Colonic mucosa (tissue), 4 donors: ENCODE data around the gene HIVEP3. TPM values are rescaled to one million over a fixed set of nuclear protein-coding genes. Genes with fewer than 3 reads are reported as not detected.

Experiments used
- DNase-seq: peaks from one replicate; pipeline ENCODE4 v3.0.0-alpha.2; 2020
- H3K27ac ChIP-seq: fragments of 200-600 bp; one replicate; pipeline ENCODE4 v1.8.0; 2021
- H3K27me3 ChIP-seq: fragments of 200-600 bp; one replicate; pipeline ENCODE4 v1.8.0; 2021
- H3K36me3 ChIP-seq: fragments of 200-600 bp; one replicate; pipeline ENCODE4 v1.8.0; 2021
- H3K4me1 ChIP-seq: fragments of 200-600 bp; one replicate; pipeline ENCODE4 v1.8.0; 2021; ENCODE audit warnings: mild to moderate bottlenecking
- H3K4me3 ChIP-seq: fragments of 200-600 bp; one replicate; pipeline ENCODE4 v1.8.0; 2021
- H3K9ac ChIP-seq, 2 donors: one replicate each; pipeline ENCODE4 v1.7.0; 2013; ENCODE audit warnings: control low read depth in 2 of 2, low read depth in 2 of 2, low read length in 2 of 2
- H3K9me3 ChIP-seq: fragments of 200-600 bp; one replicate; pipeline ENCODE4 v1.8.0; 2021
- CTCF ChIP-seq: fragments of 200-600 bp; IDR thresholded peaks from one replicate; pipeline ENCODE4 v1.8.0; 2022; ENCODE audit warnings: antibody characterized with exemption, mild to moderate bottlenecking
- intact Hi-C: fragments of 100-400 bp; cut with DNase I; formaldehyde crosslinking; loops from one replicate; pipeline ENCODE4 v1.14.1; 2022
- total RNA-seq, 2 donors: library from RNA; stranded (reverse); fragmentation: NEBNext Ultra II Directional in 1 of 2; extraction: Animal tissue kit (Norgen Biotek cat#: 25700) in 1 of 2; gene quantifications; one replicate each; pipeline ENCODE4 v1.2.1, GENCODE V29; 2021
- donor health status: healthy.
- donor health status: DM: no; HTN: no; CAD: no.
- donor health status: DM: no; HTN: no; CAD: no.

Gene HIVEP3
- total RNA-seq, 2 donors from 2014 or later = 1.9 to 3.3 TPM

GRCh38 chr1:41607808-41608207 lies 310.9 kb downstream of the HIVEP3 start:
- H3K27ac ChIP-seq = no peak overlapping the region
- no peaks in the 10 kb centered on the region for H3K4me1 ChIP-seq
- no peak for DNase-seq
- H3K27me3 ChIP-seq = no peaks in the 10 kb centered on the region
- no peaks in the 10 kb centered on the region for H3K9me3 ChIP-seq
- intact Hi-C loops = no loop called here
- no peak overlapping the region for H3K4me3 ChIP-seq
- no peaks in the 10 kb centered on the region for H3K36me3 ChIP-seq
- TF ChIP-seq CTCF = no peak
- no peak overlapping the region for H3K9ac ChIP-seq

GRCh38 chr1:41599912-41600311 lies 318.8 kb downstream of the HIVEP3 start:
- no peak for TF ChIP-seq CTCF
- H3K9me3 ChIP-seq = no peaks in the 10 kb centered on the region

GRCh38 chr1:41598325-41598724 lies 320.4 kb downstream of the HIVEP3 start:
- Histone ChIP-seq H3K4me1 (no peaks in the 10 kb centered on the region), H3K27me3 (no peaks in the 10 kb centered on the region), H3K9me3 (no peaks in the 10 kb centered on the region), H3K9ac (no peak overlapping the region), H3K4me3 (no peak overlapping the region), H3K27ac (no peak overlapping the region), H3K36me3 (no peaks in the 10 kb centered on the region)
- no peak for TF ChIP-seq CTCF
- no peak for DNase-seq
- intact Hi-C loops = no loop called here

More at GRCh38 chr1:41599912-41600311, 318.8 kb downstream of the HIVEP3 start:
- H3K4me3 ChIP-seq = no peak overlapping the region
- intact Hi-C loops = no loop called here
- H3K27ac ChIP-seq = no peak overlapping the region
- H3K9ac ChIP-seq = no peak overlapping the region
- no peaks in the 10 kb centered on the region for H3K36me3 ChIP-seq
- DNase-seq = no peak
- H3K27me3 ChIP-seq = no peaks in the 10 kb centered on the region
- H3K4me1 ChIP-seq = no peaks in the 10 kb centered on the region

- H3K4me3 ChIP-seq = no peak overlapping the region
- DNase-seq = no peak
- no peaks in the 10 kb centered on the region for H3K9me3 ChIP-seq
- no peaks in the 10 kb centered on the region for H3K36me3 ChIP-seq
- no peak overlapping the region for H3K27ac ChIP-seq
- no peaks in the 10 kb centered on the region for H3K4me1 ChIP-seq
- no peak overlapping the region for H3K9ac ChIP-seq
- intact Hi-C loops = no loop called here
- no peaks in the 10 kb centered on the region for H3K27me3 ChIP-seq
- TF ChIP-seq CTCF = no peak
Observed at GRCh38 chr1:41592451-41593125, 326.1 kb downstream of the HIVEP3 start.

- no peaks in the 10 kb centered on the region for H3K36me3 ChIP-seq
- intact Hi-C loops = no loop called here
- no peaks in the 10 kb centered on the region for H3K9me3 ChIP-seq
- no peak overlapping the region for H3K27ac ChIP-seq
- H3K27me3 ChIP-seq = no peaks in the 10 kb centered on the region
- no peaks in the 10 kb centered on the region for H3K4me1 ChIP-seq
- no peak for DNase-seq
- H3K4me3 ChIP-seq = no peak overlapping the region
- TF ChIP-seq CTCF = no peak
- H3K9ac ChIP-seq = no peak overlapping the region
Observed at GRCh38 chr1:41591891-41592290, 326.8 kb downstream of the HIVEP3 start.
